ENCODE results near the gene DSPP. TPM values are rescaled to one million over a fixed set of nuclear protein-coding genes. Genes with fewer than 3 reads are reported as not detected.

The DSPP gene
- total and polyA plus RNA-seq, 10 donors: not detected

- 82 to 92% (median 84%) methylated on average over 9 of the region's 9 CpGs for WGBS, 5 donors
- no peak overlapping the region for H3K4me3 ChIP-seq
- no peak for DNase-seq
- peaks cover 0 to 4% (median 0%) of the 10 kb centered on the region in 7 donors for H3K27me3 ChIP-seq (replicated peaks in 1 of 7)
- no peaks in the 10 kb centered on the region for H3K9me3 ChIP-seq
- H3K4me1 ChIP-seq: no peaks in the 10 kb centered on the region
- intact Hi-C loops (cut with DNase I; ENCODE audit: low total_unique reads): no loop called here
- TF ChIP-seq POLR2A (IDR thresholded peaks at IDR 0.05) (no peak), POLR2AphosphoS5 (IDR thresholded peaks at IDR 0.05) (no peak), CTCF (IDR thresholded peaks at IDR 0.05 in 8 of 11, conservative IDR thresholded peaks at IDR 0.05 in 3 of 11) (no peak)
- H3K27ac ChIP-seq: no peak overlapping the region
- H3K36me3 ChIP-seq: no peaks in the 10 kb centered on the region
These were observed 54.5 kb downstream of the DSPP start for GRCh38 chr4:87662871-87663270.

Other genes with a start within 250 kb of the DSPP start
- gene HSD17B11, start 217.3 kb upstream of the DSPP start, total RNA-seq: 100 to 1,000 TPM in 1 of 7 donors, 10 to 100 TPM in 6; 50.0 to 121 (median 60.5) TPM
- gene HSD17B11, start 217.3 kb upstream of the DSPP start, polyA plus RNA-seq: 10 to 100 TPM; 27.0 to 48.0 (median 35.2) TPM
- gene NUDT9, start 186.0 kb upstream of the DSPP start, total RNA-seq: 10 to 100 TPM; 14.9 to 23.5 (median 20.8) TPM
- gene NUDT9, start 186.0 kb upstream of the DSPP start, polyA plus RNA-seq: 10 to 100 TPM; 17.0 to 23.7 (median 19.9) TPM
- gene SPARCL1, start 79.2 kb upstream of the DSPP start, total RNA-seq: 100 to 1,000 TPM in 3 of 7 donors, 10 to 100 TPM in 4; 67.8 to 318 (median 95.8) TPM
- gene SPARCL1, start 79.2 kb upstream of the DSPP start, polyA plus RNA-seq: 100 to 1,000 TPM in 1 of 3 donors, 10 to 100 TPM in 2; 27.2 to 112 (median 54.5) TPM
- gene DMP1, start 41.8 kb downstream of the DSPP start, total RNA-seq: not detected
- under 1 TPM in 1 of 3 donors, not detected in 2; 0.02 TPM for gene DMP1, start 41.8 kb downstream of the DSPP start, polyA plus RNA-seq
- gene IBSP, start 191.0 kb downstream of the DSPP start, total RNA-seq: not detected
- gene IBSP, start 191.0 kb downstream of the DSPP start, polyA plus RNA-seq: not detected
- not detected for gene MEPE, start 224.4 kb downstream of the DSPP start, total RNA-seq
- gene MEPE, start 224.4 kb downstream of the DSPP start, polyA plus RNA-seq: not detected